HepG2 (cell line): Measurements from ENCODE around the gene LEFTY2.
"Not testable (repeated sequence)": the region's sequence is repeated elsewhere in the genome, so short reads cannot be mapped to it uniquely, and the experiment has no call there.

ENCODE experiments used
- HOXA7 ChIP-seq: sonication (generic); formaldehyde crosslinking; IDR thresholded peaks from 2 replicates; pipeline ENCODE4 v1.8.1; 2022; ENCODE audit warnings: mild to moderate bottlenecking, missing genetic modification reagents, moderate library complexity
- IRF2 ChIP-seq: IDR thresholded peaks from 2 replicates; pipeline ENCODE4 v1.6.1; 2018; ENCODE audit warnings: missing genetic modification reagents, missing compliant biosample characterization
- TF ChIP-seq, protein P1 (sequence below): sonication (generic); formaldehyde crosslinking; IDR thresholded peaks from 2 replicates; pipeline ENCODE4 v1.4.0; 2020; ENCODE audit warnings: missing genetic modification reagents

DNA sequence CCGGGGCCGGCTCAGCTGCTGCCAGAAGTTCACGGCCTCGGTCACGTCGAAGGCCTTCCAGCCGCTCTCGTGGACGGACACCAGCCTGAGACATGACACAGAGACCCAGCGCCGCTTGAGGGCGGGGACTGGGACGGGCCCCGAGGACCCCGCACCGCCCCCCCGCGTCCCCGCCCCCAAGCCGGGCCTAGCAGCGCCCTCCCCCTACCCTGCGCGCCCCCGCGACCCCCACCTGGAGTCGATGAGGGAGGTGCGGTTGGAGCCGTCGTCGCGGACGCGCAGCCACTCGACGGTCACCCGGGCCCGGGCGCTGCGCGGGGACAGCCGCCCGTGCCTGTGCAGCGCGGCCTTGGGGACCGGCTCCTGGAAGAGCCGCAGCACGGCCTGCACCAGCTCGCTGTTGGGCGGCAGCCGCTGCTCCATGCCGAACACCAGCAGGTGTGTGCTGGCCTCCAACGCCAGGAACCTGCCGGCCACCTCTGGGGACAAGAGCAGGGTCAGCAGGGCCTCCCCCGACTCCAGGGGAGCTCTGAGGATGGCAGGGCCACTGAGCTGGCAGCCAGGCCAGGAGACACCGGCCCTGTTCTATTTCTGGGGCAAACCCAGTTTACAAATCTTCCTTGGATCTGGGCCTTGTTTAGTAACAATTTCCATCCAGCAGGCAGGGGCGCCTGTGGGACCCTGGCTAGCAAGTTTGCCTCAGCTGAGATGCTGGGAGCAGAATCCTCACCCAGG, 53.3 kb downstream of the LEFTY2 start:
- TF ChIP-seq, protein P1, sequence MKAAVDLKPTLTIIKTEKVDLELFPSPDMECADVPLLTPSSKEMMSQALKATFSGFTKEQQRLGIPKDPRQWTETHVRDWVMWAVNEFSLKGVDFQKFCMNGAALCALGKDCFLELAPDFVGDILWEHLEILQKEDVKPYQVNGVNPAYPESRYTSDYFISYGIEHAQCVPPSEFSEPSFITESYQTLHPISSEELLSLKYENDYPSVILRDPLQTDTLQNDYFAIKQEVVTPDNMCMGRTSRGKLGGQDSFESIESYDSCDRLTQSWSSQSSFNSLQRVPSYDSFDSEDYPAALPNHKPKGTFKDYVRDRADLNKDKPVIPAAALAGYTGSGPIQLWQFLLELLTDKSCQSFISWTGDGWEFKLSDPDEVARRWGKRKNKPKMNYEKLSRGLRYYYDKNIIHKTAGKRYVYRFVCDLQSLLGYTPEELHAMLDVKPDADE (CRISPR knock-in tag), result not testable (repeated sequence)
- TF ChIP-seq IRF2, HOXA7 (CRISPR knock-in tag): not testable (repeated sequence)
